Stimulated activated naive CD4-positive, alpha-beta T cell (primary cell): ENCODE data around the gene OSBPL9.
A peak's percentile ranks its signal among the peaks of the same experiment; 100 is the strongest.

Experiments
- DNase-seq, 6 experiments: peaks; one replicate each; lab custom pipeline; 2025; lab: John Stamatoyannopoulos, UW

The OSBPL9 gene

DNA sequence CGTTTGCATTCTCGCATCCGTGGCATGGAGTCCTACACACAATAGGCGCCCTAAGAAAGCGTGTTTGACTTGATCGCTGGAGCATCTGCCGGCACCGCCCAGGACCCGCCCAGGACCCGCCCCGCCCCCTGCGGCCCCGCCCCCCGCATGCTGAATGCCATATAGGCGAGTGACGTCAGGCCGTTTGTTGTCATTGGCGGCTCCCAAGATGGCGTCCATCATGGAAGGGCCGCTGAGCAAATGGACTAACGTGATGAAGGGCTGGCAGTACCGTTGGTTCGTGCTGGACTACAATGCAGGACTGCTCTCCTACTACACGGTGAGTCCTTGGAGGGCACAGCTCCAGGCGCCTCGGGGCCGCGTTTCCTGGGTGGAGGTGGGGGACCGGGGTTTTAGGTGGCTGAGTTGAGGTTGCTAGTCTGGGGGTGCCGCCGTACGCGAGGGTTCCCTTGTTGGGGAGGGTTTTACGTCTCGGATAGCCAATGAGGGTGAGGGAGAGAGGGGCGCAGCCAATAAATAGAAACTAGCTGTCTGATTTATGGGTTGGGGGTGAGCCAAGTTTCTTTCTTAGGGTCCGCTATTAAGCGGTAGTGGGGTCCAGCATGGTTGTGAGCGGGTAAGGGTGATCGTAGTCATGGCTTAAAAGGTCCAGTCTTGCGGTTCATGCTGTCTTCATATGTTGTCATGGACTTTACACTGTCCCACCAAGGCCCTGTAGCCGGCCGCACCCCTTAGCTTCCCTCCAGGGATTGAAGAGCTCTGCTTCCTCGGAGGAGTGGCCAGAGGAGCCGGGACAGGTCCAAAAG, at the start of gene OSBPL9:
Gene OSBPL9 (plus strand): TSS at position 190 of the 806 bp plus-strand sequence. CDS start 19 bp downstream, at position 209.
- DNase-seq, result peak; percentile 86 to 93 (median 90)

GRCh38 chr1:51567653-51568052, 49.2 kb upstream of the OSBPL9 start:
- DNase-seq, result no peak

DNA sequence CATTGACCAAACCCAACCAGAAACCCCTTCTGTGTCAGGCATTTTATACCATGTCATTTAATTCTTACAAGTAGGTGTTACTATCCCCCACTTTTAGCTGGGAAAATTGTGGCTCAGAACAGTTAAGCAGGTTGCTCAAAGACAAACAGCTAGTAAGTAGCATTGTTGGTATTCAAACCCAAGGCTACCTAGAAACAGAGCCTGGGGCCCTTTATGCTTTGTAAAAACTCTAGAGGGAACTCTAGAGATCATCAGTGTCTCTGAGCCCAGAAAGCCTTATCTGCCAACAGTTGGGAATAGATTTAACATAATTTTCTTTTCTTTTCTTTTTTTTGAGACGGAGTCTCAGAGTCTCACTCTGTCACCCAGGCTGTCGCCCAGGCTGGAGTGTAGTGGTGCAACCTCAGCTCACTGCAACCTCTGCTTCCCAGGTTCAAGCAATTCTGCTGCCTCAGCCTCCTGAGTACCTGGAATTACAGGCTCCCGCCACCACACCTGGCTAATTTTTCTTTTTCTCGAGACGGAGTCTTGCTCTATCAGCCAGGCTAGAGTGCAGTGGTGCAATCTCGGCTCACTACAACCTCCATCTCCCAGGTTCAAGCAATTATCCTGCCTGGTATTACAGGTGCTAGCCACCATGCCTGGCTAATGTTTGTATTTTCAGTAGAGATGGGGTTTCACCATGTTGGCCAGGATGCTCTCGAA, 48.5 kb upstream of the OSBPL9 start:
- no peak for DNase-seq

GRCh38 chr1:51569284-51570062, 47.4 kb upstream of the OSBPL9 start:
- DNase-seq, result peak in 3 of 6 experiments; percentile 23 to 48 (median 39)

DNA sequence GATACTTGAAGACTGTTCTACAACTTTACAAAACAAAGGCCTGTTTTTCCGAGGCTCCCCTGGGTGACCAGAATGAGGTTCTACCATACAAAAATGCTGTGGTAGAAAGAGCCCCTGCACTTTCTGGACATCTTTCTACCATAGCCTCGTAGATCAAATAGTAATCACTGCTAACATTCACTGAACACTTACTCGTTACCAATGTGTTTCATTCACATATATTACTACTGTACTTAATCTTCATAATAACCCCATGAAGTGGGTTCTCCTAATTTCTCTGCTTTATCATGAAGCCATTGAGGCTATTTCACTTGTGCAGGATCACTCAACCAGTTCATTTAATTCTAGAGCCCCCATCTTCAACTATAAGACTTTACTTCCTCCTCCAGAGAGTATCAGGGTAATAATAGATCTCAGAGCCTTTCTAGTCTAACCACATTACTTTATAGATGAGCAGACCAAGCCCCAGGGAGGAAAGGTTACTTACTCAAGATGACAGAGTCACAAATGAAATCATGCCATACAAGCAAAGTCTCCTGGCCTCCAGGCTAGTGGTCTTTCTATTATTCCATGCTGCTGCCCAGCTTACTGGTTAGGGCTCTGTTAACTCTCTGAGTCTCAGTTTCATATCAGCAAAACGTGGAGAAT, 46.7 kb upstream of the OSBPL9 start:
- no peak for DNase-seq

DNA sequence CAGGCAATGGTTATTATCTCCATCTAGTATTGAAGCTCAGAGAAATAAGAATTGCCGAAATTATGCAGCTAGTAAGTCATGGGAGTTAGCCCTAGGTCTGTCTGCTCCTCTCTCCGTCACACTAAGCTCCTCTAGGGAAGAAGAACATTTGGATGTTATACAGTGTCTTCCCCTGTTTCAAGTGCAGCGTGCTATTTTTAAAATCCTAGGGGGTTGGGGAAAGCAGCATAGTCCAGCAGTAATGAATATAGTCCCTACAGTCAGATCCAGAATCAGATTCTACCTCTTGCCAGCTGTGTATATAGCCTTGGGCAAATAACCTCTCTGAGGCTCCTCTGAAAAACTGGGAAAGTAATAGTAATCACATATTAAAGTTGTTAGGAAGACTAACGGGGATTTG, 44.5 kb upstream of the OSBPL9 start:
- DNase-seq, result no peak

GRCh38 chr1:51574796-51575195, 42.1 kb upstream of the OSBPL9 start:
- DNase-seq, result no peak

GRCh38 chr1:51575406-51576084, 41.3 kb upstream of the OSBPL9 start:
- no peak for DNase-seq

DNA sequence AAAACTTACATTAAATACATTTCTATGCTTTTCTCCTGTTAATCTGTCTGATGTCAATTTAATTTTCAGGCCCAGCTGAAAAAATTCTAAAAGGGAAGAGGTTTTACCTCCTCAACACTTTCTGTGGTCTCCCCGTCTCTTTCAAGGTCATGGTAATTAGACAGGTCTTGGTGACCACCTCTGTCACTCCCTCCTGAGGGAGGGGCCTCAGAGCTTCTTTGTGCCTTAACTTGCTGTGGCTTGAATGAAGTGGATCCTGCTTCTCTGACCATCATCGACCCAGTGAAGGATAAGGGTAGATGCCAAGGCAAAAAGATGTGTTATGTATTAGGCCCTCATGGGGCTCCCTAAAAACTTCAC, 40.8 kb upstream of the OSBPL9 start:
- DNase-seq, result no peak

DNA sequence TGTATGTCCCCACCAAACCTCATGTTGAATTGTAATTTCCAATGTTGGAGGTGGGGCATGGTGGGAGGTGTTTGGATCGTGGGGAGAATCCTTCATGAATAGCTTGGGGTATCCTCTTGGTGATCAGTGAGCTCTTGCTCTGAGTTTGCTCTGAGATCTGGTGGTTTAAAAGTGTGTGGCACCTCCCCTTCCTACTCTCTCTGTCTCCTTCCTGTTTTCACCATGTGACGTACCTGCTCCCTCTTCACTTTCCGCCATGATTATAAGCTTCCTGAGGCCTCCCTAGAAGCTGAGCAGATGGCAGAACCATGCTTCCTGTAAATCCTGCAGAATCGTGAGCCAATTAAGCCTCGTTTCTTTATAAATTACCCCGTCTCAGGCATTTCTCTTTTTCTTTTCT, 40.0 kb upstream of the OSBPL9 start:
- no peak for DNase-seq

- DNase-seq, result no peak
Measured at GRCh38 chr1:51578383-51579109, 38.3 kb upstream of the OSBPL9 start.

GRCh38 chr1:51581238-51581637, 35.7 kb upstream of the OSBPL9 start:
- DNase-seq, result no peak

GRCh38 chr1:51583532-51583931, 33.4 kb upstream of the OSBPL9 start:
- no peak for DNase-seq

DNA sequence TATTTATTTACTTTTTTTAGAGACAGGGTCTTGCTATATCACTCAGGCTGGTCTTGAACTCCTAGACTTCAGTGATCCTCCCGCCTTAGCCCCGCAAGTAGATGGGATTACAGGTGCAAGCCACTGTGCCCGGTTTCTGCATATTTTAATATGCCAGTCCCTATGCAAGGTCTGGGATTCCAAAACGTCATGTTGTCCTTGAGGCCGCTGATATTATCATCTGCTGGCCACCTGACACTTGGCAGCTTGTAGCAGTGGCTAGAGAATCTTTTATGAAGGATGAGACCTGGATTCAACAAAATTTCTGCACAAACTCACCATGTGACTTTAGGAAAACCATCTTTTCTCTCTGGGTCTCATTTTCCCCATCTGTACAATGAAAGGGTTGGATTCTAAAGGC, 32.9 kb upstream of the OSBPL9 start:
- no peak for DNase-seq

- no peak for DNase-seq
Measured at GRCh38 chr1:51592711-51593110, 24.2 kb upstream of the OSBPL9 start.

- DNase-seq, result no peak
Measured at GRCh38 chr1:51594716-51595115, 22.2 kb upstream of the OSBPL9 start.

GRCh38 chr1:51600529-51600928, 16.4 kb upstream of the OSBPL9 start:
- DNase-seq, result no peak

DNA sequence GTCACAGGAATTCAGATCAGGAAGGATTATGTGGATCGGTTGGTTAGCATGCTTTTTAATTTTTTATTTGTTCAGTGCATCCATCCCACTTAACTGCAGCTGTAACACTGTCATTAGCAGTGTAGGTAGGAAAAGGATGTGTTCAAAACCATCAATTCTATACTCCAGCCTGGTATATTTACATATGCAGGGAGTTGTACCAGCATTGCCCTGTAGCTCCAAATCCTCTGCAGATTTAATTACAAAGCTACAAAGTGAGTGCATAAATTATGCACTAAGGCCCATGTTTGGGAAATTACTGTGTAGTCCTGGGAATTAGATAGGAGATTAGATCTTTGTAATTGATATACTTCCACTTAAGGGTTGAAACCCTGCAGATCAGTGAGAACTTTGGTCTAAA, 15.9 kb upstream of the OSBPL9 start:
- no peak for DNase-seq

DNA sequence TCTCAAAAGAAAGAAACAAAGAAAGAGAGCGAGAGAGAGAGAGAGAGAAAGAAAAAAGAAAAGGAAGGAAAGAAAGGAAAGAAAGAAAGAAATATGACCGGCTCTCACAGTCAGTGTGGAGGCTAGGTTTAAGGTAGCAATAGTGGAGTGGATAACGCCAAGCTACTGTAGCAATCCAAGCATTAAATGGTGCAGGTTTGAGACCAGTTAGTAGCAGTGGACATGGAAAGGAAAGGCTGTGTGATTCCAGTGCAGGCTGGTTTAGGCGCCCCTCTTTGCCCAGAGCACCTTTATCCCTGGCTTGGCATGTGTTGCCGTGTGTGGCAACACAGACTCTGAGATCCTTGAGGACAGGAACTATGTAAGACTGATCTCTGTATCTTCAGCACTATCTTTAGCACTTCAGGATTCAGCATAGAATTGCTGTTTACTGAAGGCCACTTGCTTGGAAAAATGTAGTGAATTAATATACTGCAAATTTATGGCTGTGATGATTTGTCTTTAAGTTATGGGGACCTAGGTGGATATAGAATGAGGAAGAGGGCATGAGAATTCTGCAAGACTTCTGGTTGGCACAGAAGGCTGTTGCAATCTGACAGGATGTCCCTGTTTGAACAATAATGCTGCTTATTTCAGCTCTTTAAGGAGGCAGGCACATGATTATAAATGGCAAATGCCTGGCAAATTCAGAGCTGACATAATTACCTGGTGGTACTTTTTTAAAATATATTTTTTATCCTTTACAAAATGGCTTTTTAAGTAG, 10.8 kb upstream of the OSBPL9 start:
- no peak for DNase-seq

DNA sequence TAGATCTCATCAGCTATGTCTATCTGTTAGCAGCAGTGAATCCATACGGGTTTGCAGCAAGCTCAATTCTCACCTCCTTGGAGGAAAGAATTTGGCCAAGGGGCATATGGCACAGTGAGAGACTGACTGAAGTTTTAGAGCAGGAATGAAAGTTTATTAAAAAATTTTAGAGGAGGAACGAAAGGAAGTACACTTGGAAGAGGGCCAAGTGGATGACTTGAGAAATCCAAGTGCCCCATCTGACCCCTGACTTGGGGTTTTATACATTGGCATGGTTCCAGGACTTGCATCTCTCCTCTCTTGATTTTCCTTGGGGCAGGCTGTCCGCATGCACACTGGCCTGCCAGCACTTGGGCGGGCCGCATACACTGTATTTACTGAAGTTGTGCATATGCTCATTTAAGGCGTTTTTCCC, 9.2 kb upstream of the OSBPL9 start:
- DNase-seq, result no peak
